ENCODE results near the gene CCDC171. TPM values are rescaled to one million over a fixed set of nuclear protein-coding genes. Genes with fewer than 3 reads are reported as not detected.

CCDC171 gene
- total RNA-seq, 1 experiment from 2014 or later, result 1.6 TPM

- peaks cover 3% of the 10 kb centered on the region for H3K27me3 Mint-ChIP-seq (ENCODE audit: insufficient read depth, unreplicated experiment)
- no TSS peak for BruUV-seq (replicated peaks)
- POLR2A ChIA-PET, result no interaction called here
Observed at GRCh38 chr9:15966471-15966870, 413.6 kb downstream of the CCDC171 start.

GRCh38 chr9:15967068-15967467, 414.2 kb downstream of the CCDC171 start:
- H3K9me3 ChIP-seq, result no peaks in the 10 kb centered on the region
- no peaks in the 10 kb centered on the region for H3K27me3 ChIP-seq (replicated peaks; ENCODE audit: control insufficient read depth, insufficient read depth, low read length)
- no peaks in the 10 kb centered on the region for H3K4me1 ChIP-seq
- BruUV-seq (replicated peaks), result no TSS peak
- intact Hi-C loops (cut with micrococcal nuclease; ENCODE audit: unreplicated experiment), result no loop called here
- CTCF ChIA-PET, result no interaction called here
- Mint-ChIP-seq H3K4me1 (ENCODE audit: low read depth, unreplicated experiment) (no peaks in the 10 kb centered on the region), H3K9me3 (ENCODE audit: unreplicated experiment) (no peaks in the 10 kb centered on the region), H3K27ac (ENCODE audit: unreplicated experiment) (no peak overlapping the region), H3K36me3 (ENCODE audit: insufficient read depth, unreplicated experiment) (no peaks in the 10 kb centered on the region), H3K27me3 (ENCODE audit: insufficient read depth, unreplicated experiment) (peaks cover 3% of the 10 kb centered on the region), H3K4me3 (ENCODE audit: unreplicated experiment) (no peak overlapping the region)
- POLR2A ChIA-PET, result no interaction called here
- TF ChIP-seq, protein P1, sequence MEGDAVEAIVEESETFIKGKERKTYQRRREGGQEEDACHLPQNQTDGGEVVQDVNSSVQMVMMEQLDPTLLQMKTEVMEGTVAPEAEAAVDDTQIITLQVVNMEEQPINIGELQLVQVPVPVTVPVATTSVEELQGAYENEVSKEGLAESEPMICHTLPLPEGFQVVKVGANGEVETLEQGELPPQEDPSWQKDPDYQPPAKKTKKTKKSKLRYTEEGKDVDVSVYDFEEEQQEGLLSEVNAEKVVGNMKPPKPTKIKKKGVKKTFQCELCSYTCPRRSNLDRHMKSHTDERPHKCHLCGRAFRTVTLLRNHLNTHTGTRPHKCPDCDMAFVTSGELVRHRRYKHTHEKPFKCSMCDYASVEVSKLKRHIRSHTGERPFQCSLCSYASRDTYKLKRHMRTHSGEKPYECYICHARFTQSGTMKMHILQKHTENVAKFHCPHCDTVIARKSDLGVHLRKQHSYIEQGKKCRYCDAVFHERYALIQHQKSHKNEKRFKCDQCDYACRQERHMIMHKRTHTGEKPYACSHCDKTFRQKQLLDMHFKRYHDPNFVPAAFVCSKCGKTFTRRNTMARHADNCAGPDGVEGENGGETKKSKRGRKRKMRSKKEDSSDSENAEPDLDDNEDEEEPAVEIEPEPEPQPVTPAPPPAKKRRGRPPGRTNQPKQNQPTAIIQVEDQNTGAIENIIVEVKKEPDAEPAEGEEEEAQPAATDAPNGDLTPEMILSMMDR (IDR thresholded peaks at IDR 0.05; ENCODE audit: insufficient read depth in 1 of 2, low read depth in 1 of 2, low read length in 1 of 2, severe bottlenecking in 1 of 2, unreplicated experiment in 1 of 2), result no peak
- no peak overlapping the region for H3K4me3 ChIP-seq (ENCODE audit: low read depth, low read length)
- DNase-seq, result no peak
- H3K36me3 ChIP-seq (ENCODE audit: control insufficient read depth, insufficient read depth, low read length), result no peaks in the 10 kb centered on the region

More at GRCh38 chr9:15966471-15966870, 413.6 kb downstream of the CCDC171 start:
- CTCF ChIA-PET, result no interaction called here
- intact Hi-C loops (cut with micrococcal nuclease; ENCODE audit: unreplicated experiment), result no loop called here
- H3K4me1 Mint-ChIP-seq (ENCODE audit: low read depth, unreplicated experiment), result no peaks in the 10 kb centered on the region
- no peak for DNase-seq
- H3K27ac Mint-ChIP-seq (ENCODE audit: unreplicated experiment), result no peak overlapping the region
- no peaks in the 10 kb centered on the region for H3K36me3 ChIP-seq (ENCODE audit: control insufficient read depth, insufficient read depth, low read length)
- no peak overlapping the region for H3K4me3 ChIP-seq (ENCODE audit: low read depth, low read length)
- no peak overlapping the region for H3K4me3 Mint-ChIP-seq (ENCODE audit: unreplicated experiment)
- H3K4me1 ChIP-seq, result no peaks in the 10 kb centered on the region
- H3K9me3 ChIP-seq, result no peaks in the 10 kb centered on the region
- no peaks in the 10 kb centered on the region for H3K36me3 Mint-ChIP-seq (ENCODE audit: insufficient read depth, unreplicated experiment)
- H3K9me3 Mint-ChIP-seq (ENCODE audit: unreplicated experiment), result no peaks in the 10 kb centered on the region
- TF ChIP-seq, protein P1 (IDR thresholded peaks at IDR 0.05; ENCODE audit: insufficient read depth in 1 of 2, low read depth in 1 of 2, low read length in 1 of 2, severe bottlenecking in 1 of 2, unreplicated experiment in 1 of 2), result no peak
- H3K27me3 ChIP-seq (replicated peaks; ENCODE audit: control insufficient read depth, insufficient read depth, low read length), result no peaks in the 10 kb centered on the region

GRCh38 chr9:15972760-15973159, 419.9 kb downstream of the CCDC171 start:
- no peaks in the 10 kb centered on the region for H3K27me3 ChIP-seq (replicated peaks; ENCODE audit: control insufficient read depth, insufficient read depth, low read length)
- intact Hi-C loops (cut with micrococcal nuclease; ENCODE audit: unreplicated experiment), result no loop called here

More at GRCh38 chr9:15972760-15973159, 419.9 kb downstream of the CCDC171 start:
- BruUV-seq (replicated peaks), result no TSS peak
- no peak overlapping the region for H3K27ac Mint-ChIP-seq (ENCODE audit: unreplicated experiment)
- Histone ChIP-seq H3K36me3 (ENCODE audit: control insufficient read depth, insufficient read depth, low read length) (no peaks in the 10 kb centered on the region), H3K4me1 (no peaks in the 10 kb centered on the region), H3K9me3 (no peaks in the 10 kb centered on the region), H3K4me3 (ENCODE audit: low read depth, low read length) (no peak overlapping the region)
- ChIA-PET CTCF (no interaction called here), POLR2A (no interaction called here)
- no peaks in the 10 kb centered on the region for H3K4me1 Mint-ChIP-seq (ENCODE audit: low read depth, unreplicated experiment)
- H3K36me3 Mint-ChIP-seq (ENCODE audit: insufficient read depth, unreplicated experiment), result no peaks in the 10 kb centered on the region
- TF ChIP-seq, protein P1 (IDR thresholded peaks at IDR 0.05; ENCODE audit: insufficient read depth in 1 of 2, low read depth in 1 of 2, low read length in 1 of 2, severe bottlenecking in 1 of 2, unreplicated experiment in 1 of 2), result no peak
- no peaks in the 10 kb centered on the region for H3K9me3 Mint-ChIP-seq (ENCODE audit: unreplicated experiment)
- DNase-seq, result no peak
- no peak overlapping the region for H3K4me3 Mint-ChIP-seq (ENCODE audit: unreplicated experiment)
- no peaks in the 10 kb centered on the region for H3K27me3 Mint-ChIP-seq (ENCODE audit: insufficient read depth, unreplicated experiment)
